HUES6 (cell line): ENCODE measurements around the gene TBX20.
"Not testable (repeated sequence)": the region's sequence is repeated elsewhere in the genome, so short reads cannot be mapped to it uniquely, and the experiment has no call there.

Source experiments
- H3K27ac ChIP-seq: 2 replicates; pipeline ENCODE4 v1.7.0; 2013; ENCODE audit warnings: low read depth, mild to moderate bottlenecking, low read length, inconsistent platforms
- H3K27me3 ChIP-seq: 2 replicates; pipeline ENCODE4 v1.6.1; 2013; ENCODE audit warnings: low read length; ENCODE audit not compliant: control insufficient read depth, insufficient read depth
- H3K36me3 ChIP-seq: 2 replicates; pipeline ENCODE4 v1.6.1; 2013; ENCODE audit warnings: low read length; ENCODE audit not compliant: control insufficient read depth, insufficient read depth
- H3K4me1 ChIP-seq: 2 replicates; pipeline ENCODE4 v1.6.1; 2013; ENCODE audit warnings: low read length; ENCODE audit not compliant: control insufficient read depth, insufficient read depth
- H3K4me3 ChIP-seq: 2 replicates; pipeline ENCODE4 v1.5.1; 2013; ENCODE audit warnings: low read depth, low read length
- H3K9ac ChIP-seq: one replicate; pipeline ENCODE4 v1.6.1; 2013; ENCODE audit warnings: mild to moderate bottlenecking, low read length
- H3K9me3 ChIP-seq: 2 replicates; pipeline ENCODE4 v1.6.1; 2013; ENCODE audit warnings: low read depth, low read length; ENCODE audit not compliant: control insufficient read depth, insufficient read depth

Gene TBX20

GRCh38 chr7:35241436-35241835, 12.5 kb downstream of the TBX20 start:
- peaks cover 21% of the 10 kb centered on the region for H3K27me3 ChIP-seq
- H3K9me3 ChIP-seq = no peaks in the 10 kb centered on the region
- H3K4me3 ChIP-seq = no peak overlapping the region
- no peak overlapping the region for H3K27ac ChIP-seq
- no peak overlapping the region for H3K9ac ChIP-seq
- H3K4me1 ChIP-seq = no peaks in the 10 kb centered on the region
- no peaks in the 10 kb centered on the region for H3K36me3 ChIP-seq

GRCh38 chr7:35241008-35241407, 12.9 kb downstream of the TBX20 start:
- H3K4me1 ChIP-seq, H3K27ac ChIP-seq, H3K9ac ChIP-seq, H3K9me3 ChIP-seq, H3K4me3 ChIP-seq, H3K36me3 ChIP-seq: not testable (repeated sequence)
- H3K27me3 ChIP-seq = peaks cover 17% of the 10 kb centered on the region

- H3K27ac ChIP-seq, H3K36me3 ChIP-seq, H3K9ac ChIP-seq, H3K9me3 ChIP-seq, H3K4me3 ChIP-seq, H3K27me3 ChIP-seq, H3K4me1 ChIP-seq: not testable (repeated sequence)
These were observed 15.4 kb downstream of the TBX20 start for GRCh38 chr7:35238456-35238855.

GRCh38 chr7:35232994-35233393, 20.9 kb downstream of the TBX20 start:
- no peaks in the 10 kb centered on the region for H3K36me3 ChIP-seq
- no peaks in the 10 kb centered on the region for H3K9me3 ChIP-seq
- H3K27ac ChIP-seq = no peak overlapping the region
- no peaks in the 10 kb centered on the region for H3K4me1 ChIP-seq
- H3K4me3 ChIP-seq = no peak overlapping the region
- no peaks in the 10 kb centered on the region for H3K27me3 ChIP-seq
- no peak overlapping the region for H3K9ac ChIP-seq

GRCh38 chr7:35231221-35231620, 22.7 kb downstream of the TBX20 start:
- H3K27ac ChIP-seq, H3K9me3 ChIP-seq, H3K4me3 ChIP-seq, H3K27me3 ChIP-seq, H3K9ac ChIP-seq, H3K36me3 ChIP-seq, H3K4me1 ChIP-seq: not testable (repeated sequence)

GRCh38 chr7:35229116-35229780, 24.7 kb downstream of the TBX20 start:
- H3K4me1 ChIP-seq, H3K9ac ChIP-seq, H3K4me3 ChIP-seq, H3K36me3 ChIP-seq, H3K9me3 ChIP-seq, H3K27me3 ChIP-seq, H3K27ac ChIP-seq: not testable (repeated sequence)

GRCh38 chr7:35228496-35229051, 25.3 kb downstream of the TBX20 start:
- H3K9me3 ChIP-seq, H3K27ac ChIP-seq, H3K36me3 ChIP-seq, H3K9ac ChIP-seq, H3K4me1 ChIP-seq, H3K4me3 ChIP-seq, H3K27me3 ChIP-seq: not testable (repeated sequence)

- H3K4me3 ChIP-seq, H3K9me3 ChIP-seq, H3K27me3 ChIP-seq, H3K27ac ChIP-seq, H3K4me1 ChIP-seq, H3K9ac ChIP-seq, H3K36me3 ChIP-seq: not testable (repeated sequence)
These were observed 26.5 kb downstream of the TBX20 start for GRCh38 chr7:35227438-35227837.

GRCh38 chr7:35222445-35222844, 31.5 kb downstream of the TBX20 start:
- not testable (repeated sequence) for H3K4me3 ChIP-seq, H3K4me1 ChIP-seq, H3K27ac ChIP-seq, H3K36me3 ChIP-seq, H3K27me3 ChIP-seq, H3K9ac ChIP-seq, H3K9me3 ChIP-seq

GRCh38 chr7:35220176-35220575, 33.7 kb downstream of the TBX20 start:
- not testable (repeated sequence) for H3K9me3 ChIP-seq, H3K27me3 ChIP-seq, H3K4me1 ChIP-seq, H3K4me3 ChIP-seq, H3K27ac ChIP-seq, H3K36me3 ChIP-seq, H3K9ac ChIP-seq

GRCh38 chr7:35216033-35216432, 37.9 kb downstream of the TBX20 start:
- H3K4me1 ChIP-seq, H3K27me3 ChIP-seq, H3K9me3 ChIP-seq, H3K36me3 ChIP-seq, H3K9ac ChIP-seq, H3K4me3 ChIP-seq, H3K27ac ChIP-seq: not testable (repeated sequence)

GRCh38 chr7:35215063-35215462, 38.8 kb downstream of the TBX20 start:
- not testable (repeated sequence) for H3K36me3 ChIP-seq, H3K27me3 ChIP-seq, H3K9ac ChIP-seq, H3K9me3 ChIP-seq, H3K27ac ChIP-seq, H3K4me3 ChIP-seq, H3K4me1 ChIP-seq
